ENCODE data around the gene ASB7. TPM values are rescaled to one million over a fixed set of nuclear protein-coding genes. Genes with fewer than 3 reads are reported as not detected.

ASB7 gene
- total RNA-seq, 4 donors from 2014 or later: 8.2 to 13.4 (median 10.8) TPM

- H3K9me3 ChIP-seq: no peaks in the 10 kb centered on the region
- no peaks in the 10 kb centered on the region for H3K27me3 ChIP-seq
- 79% methylated on average over 4 of the region's 4 CpGs for WGBS
- TF ChIP-seq CTCF (IDR thresholded peaks at IDR 0.05) (no peak), EP300 (IDR thresholded peaks at IDR 0.05) (no peak), POLR2A (IDR thresholded peaks at IDR 0.05) (no peak), POLR2AphosphoS5 (IDR thresholded peaks at IDR 0.05) (no peak)
- H3K4me3 ChIP-seq: no peak overlapping the region
- no peak for DNase-seq (ENCODE audit: low spot score in 2 of 2)
- no peaks in the 10 kb centered on the region for H3K36me3 ChIP-seq
- no peak overlapping the region for H3K27ac ChIP-seq
- peaks cover 12% of the 10 kb centered on the region for H3K4me1 ChIP-seq
These were observed 91.1 kb downstream of the ASB7 start for GRCh38 chr15:100693451-100693850.

DNA sequence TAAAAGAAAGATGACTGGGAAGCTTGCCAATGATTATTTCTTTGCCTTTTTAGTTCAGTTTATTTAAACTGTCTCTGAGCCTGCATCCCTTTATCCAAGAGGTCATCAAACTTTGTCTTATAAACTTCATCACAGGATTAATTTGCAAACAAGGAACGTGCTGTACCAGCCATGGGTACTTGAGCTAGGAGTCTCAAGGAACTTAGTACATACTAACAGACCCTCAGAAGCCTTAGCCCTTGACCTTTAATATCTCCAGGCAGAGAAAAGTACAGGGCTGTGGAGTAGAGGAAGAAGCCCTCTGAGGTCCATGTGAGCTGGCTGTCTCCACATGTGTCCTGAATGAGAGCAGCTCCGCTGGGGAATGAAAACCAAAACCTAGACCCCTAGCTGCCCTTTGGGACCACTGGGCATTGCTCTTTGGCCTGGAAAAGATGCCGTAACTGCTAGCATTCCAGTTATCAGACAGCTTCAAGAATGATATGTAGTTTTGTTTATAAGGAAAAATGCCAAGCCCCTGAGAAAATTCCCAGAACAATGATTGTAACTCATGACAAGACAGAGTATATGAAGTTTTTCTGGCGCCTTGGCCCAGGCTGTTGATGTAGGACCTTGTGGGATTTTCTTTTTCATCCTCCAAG is 92.1 kb downstream of the ASB7 start:
- 71% methylated on average over 4 of the region's 4 CpGs for WGBS
- Histone ChIP-seq H3K36me3 (no peaks in the 10 kb centered on the region), H3K27me3 (no peaks in the 10 kb centered on the region), H3K27ac (no peak overlapping the region), H3K4me1 (peaks cover 11% of the 10 kb centered on the region), H3K9me3 (no peaks in the 10 kb centered on the region), H3K4me3 (no peak overlapping the region)
- DNase-seq (ENCODE audit: low spot score in 2 of 2): no peak
- TF ChIP-seq EP300 (IDR thresholded peaks at IDR 0.05) (no peak), CTCF (IDR thresholded peaks at IDR 0.05) (no peak), POLR2A (IDR thresholded peaks at IDR 0.05) (no peak), POLR2AphosphoS5 (IDR thresholded peaks at IDR 0.05) (no peak)

DNA sequence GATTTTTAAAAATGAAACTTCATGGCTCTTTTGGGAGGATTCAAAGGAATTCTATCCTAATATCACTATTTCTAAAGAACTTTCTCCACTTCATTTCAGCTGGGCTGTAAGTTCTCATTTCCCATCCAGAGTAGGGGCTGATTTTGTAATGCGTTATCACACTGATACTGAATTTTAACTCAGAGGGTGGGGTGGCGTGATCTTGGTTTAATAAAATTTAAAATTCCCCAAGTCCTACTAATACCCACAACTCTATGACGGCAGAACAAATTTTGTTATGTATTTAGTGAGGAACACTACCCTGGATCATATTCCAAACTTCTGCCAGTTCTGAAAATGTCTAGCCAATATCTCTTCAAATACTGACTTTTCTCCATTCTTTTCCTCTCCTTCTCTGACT is 92.7 kb downstream of the ASB7 start:
- no peak overlapping the region for H3K4me3 ChIP-seq

GRCh38 chr15:100696452-100696851 is 94.1 kb downstream of the ASB7 start:
- no peak for DNase-seq (ENCODE audit: low spot score in 2 of 2)
- 90% methylated on average over 3 of the region's 3 CpGs for WGBS
- H3K9me3 ChIP-seq: no peaks in the 10 kb centered on the region
- H3K36me3 ChIP-seq: no peaks in the 10 kb centered on the region
- H3K4me3 ChIP-seq: no peak overlapping the region
- H3K27ac ChIP-seq: no peak overlapping the region
- TF ChIP-seq EP300 (IDR thresholded peaks at IDR 0.05) (no peak), POLR2A (IDR thresholded peaks at IDR 0.05) (no peak)
- H3K4me1 ChIP-seq: peaks cover 11% of the 10 kb centered on the region
- no peaks in the 10 kb centered on the region for H3K27me3 ChIP-seq

More for the DNA sequence above, 92.7 kb downstream of the ASB7 start:
- DNase-seq (ENCODE audit: low spot score in 2 of 2): no peak
- WGBS: 82% methylated on average over 3 of the region's 3 CpGs
- H3K9me3 ChIP-seq: no peaks in the 10 kb centered on the region
- no peak for TF ChIP-seq POLR2AphosphoS5 (IDR thresholded peaks at IDR 0.05)
- no peak for TF ChIP-seq EP300 (IDR thresholded peaks at IDR 0.05)
- TF ChIP-seq CTCF (IDR thresholded peaks at IDR 0.05): no peak
- TF ChIP-seq POLR2A (IDR thresholded peaks at IDR 0.05): no peak
- no peaks in the 10 kb centered on the region for H3K27me3 ChIP-seq
- H3K36me3 ChIP-seq: no peaks in the 10 kb centered on the region
- H3K4me1 ChIP-seq: peaks cover 11% of the 10 kb centered on the region
- H3K27ac ChIP-seq: no peak overlapping the region

Other genes with a start within 250 kb of the ASB7 start
- 100 to 1,000 TPM; 106 to 151 (median 120) TPM for gene CERS3, start 73.6 kb upstream of the ASB7 start, total RNA-seq
- gene LINS1, start 405 bp upstream of the ASB7 start, total RNA-seq: 10 to 100 TPM; 17.6 to 25.2 (median 20.7) TPM

All from suprapubic skin (tissue), 4 donors.